Astrocyte (in vitro differentiated cells and primary cell): Measurements from ENCODE around the gene KIAA1328. TPM values are rescaled to one million over a fixed set of nuclear protein-coding genes. Genes with fewer than 3 reads are reported as not detected.

Experiments
- DNase-seq: peaks from one replicate; pipeline ENCODE4 v3.0.0-alpha.2; 2010; ENCODE audit warnings: low read depth
- FAIRE-seq: peaks from 2 replicates; lab custom pipeline; 2011; peaks lifted over from hg19 to GRCh38; lab: Jason Lieb, UNC
- H2AFZ ChIP-seq: 2 replicates; pipeline ENCODE4 v1.6.0; 2012; ENCODE audit warnings: low read depth, low read length, inconsistent platforms
- H3K27ac ChIP-seq: 2 replicates; pipeline ENCODE4 v1.5.1; 2011; ENCODE audit warnings: low read depth, low read length, inconsistent platforms
- H3K27me3 ChIP-seq: 2 replicates; pipeline ENCODE4 v1.6.0; 2011; ENCODE audit warnings: low read length, inconsistent platforms; ENCODE audit not compliant: insufficient read depth
- H3K36me3 ChIP-seq: 2 replicates; pipeline ENCODE4 v1.5.1; 2011; ENCODE audit warnings: low read length, inconsistent platforms; ENCODE audit not compliant: insufficient read depth
- H3K4me1 ChIP-seq: 2 replicates; pipeline ENCODE4 v1.5.1; 2011; ENCODE audit warnings: low read length, inconsistent platforms; ENCODE audit not compliant: insufficient read depth
- H3K4me2 ChIP-seq: 2 replicates; pipeline ENCODE4 v1.6.0; 2012; ENCODE audit warnings: low read length, inconsistent platforms
- H3K4me3 ChIP-seq: 2 replicates; pipeline ENCODE4 v1.5.1; 2011; ENCODE audit warnings: low read depth, mild to moderate bottlenecking, low read length, inconsistent platforms; ENCODE audit not compliant: insufficient read depth
- H3K79me2 ChIP-seq: 2 replicates; pipeline ENCODE4 v1.6.0; 2012; ENCODE audit warnings: mild to moderate bottlenecking, low read length, inconsistent platforms; ENCODE audit not compliant: insufficient read depth
- H3K9ac ChIP-seq: 2 replicates; pipeline ENCODE4 v1.6.0; 2012; ENCODE audit warnings: mild to moderate bottlenecking, low read length, inconsistent platforms
- H3K9me3 ChIP-seq: 2 replicates; pipeline ENCODE4 v1.5.1; 2012; ENCODE audit warnings: low read depth, mild to moderate bottlenecking, low read length, inconsistent platforms; ENCODE audit not compliant: insufficient read depth
- H4K20me1 ChIP-seq: 2 replicates; pipeline ENCODE4 v1.6.0; 2012; ENCODE audit warnings: low read length, inconsistent platforms; ENCODE audit not compliant: insufficient read depth
- H3K27ac Mint-ChIP-seq: one replicate; pipeline ENCODE4 v1.8.0; 2021; ENCODE audit warnings: mild to moderate bottlenecking, mixed read lengths; ENCODE audit not compliant: unreplicated experiment
- H3K27me3 Mint-ChIP-seq: one replicate; pipeline ENCODE4 v1.8.0; 2021; ENCODE audit warnings: low read depth, mixed read lengths; ENCODE audit not compliant: unreplicated experiment
- H3K36me3 Mint-ChIP-seq: one replicate; pipeline ENCODE4 v1.8.0; 2021; ENCODE audit warnings: low read depth, mixed read lengths; ENCODE audit not compliant: unreplicated experiment
- H3K4me1 Mint-ChIP-seq: one replicate; pipeline ENCODE4 v1.8.0; 2021; ENCODE audit warnings: low read depth, mixed read lengths; ENCODE audit not compliant: unreplicated experiment
- H3K4me3 Mint-ChIP-seq: one replicate; pipeline ENCODE4 v1.8.0; 2021; ENCODE audit warnings: mild to moderate bottlenecking, moderate library complexity, mixed read lengths; ENCODE audit not compliant: unreplicated experiment
- H3K9me3 Mint-ChIP-seq: one replicate; pipeline ENCODE4 v1.8.0; 2021; ENCODE audit warnings: mild to moderate bottlenecking, mixed read lengths; ENCODE audit not compliant: unreplicated experiment
- EZH2 ChIP-seq: IDR thresholded peaks from 2 replicates; pipeline ENCODE4 v1.6.1; 2012; ENCODE audit warnings: mild to moderate bottlenecking, low read length, inconsistent platforms; ENCODE audit not compliant: insufficient read depth
- total RNA-seq: library from RNA; stranded (reverse); gene quantifications from 2 replicates; pipeline ENCODE4 v1.2.1, GENCODE V29; 2021
- TF ChIP-seq, protein P1 (sequence below): IDR thresholded peaks from 2 replicates; pipeline ENCODE4 v1.5.1; 2011; ENCODE audit warnings: low read depth, mild to moderate bottlenecking, inconsistent platforms, low read length, moderate library complexity; ENCODE audit not compliant: insufficient read depth

KIAA1328 gene
- total RNA-seq, 1 donor from 2014 or later: 3.7 TPM

DNA sequence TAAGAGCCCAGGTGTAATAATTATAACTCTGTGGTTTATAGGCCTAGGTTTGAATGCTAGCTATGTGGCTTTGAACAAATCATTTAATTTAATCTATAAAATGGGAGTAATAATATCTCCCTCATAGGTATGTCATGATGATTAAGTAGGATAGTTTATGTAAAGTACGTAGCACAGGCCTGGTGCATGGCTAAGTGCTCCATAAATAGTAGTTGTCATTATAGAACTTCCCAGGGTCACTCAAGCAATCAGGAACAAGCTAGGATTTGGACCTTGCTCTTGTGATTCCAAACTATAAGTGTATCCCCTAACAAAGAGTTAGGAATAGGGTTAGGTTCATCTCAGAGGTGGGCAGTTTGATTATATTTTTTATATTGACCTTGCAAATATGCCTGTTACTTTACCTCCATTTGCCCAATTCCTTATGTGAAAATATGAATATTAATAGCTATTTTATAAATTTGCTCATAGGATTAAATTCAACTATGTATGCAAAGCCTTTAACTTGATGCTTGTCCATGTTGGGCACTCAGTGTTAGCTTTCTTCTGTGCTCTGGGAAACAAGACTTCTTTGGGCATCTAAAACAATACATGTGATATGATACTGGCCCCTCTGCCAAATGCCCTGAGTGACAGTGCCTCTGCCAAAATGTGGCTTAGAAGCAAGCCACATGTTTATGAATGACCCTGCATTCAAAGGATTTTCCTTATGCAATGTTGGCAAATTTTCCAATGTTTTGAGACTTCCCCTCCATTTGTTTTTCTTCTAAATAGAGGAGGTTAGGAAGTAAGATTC, 353.6 kb downstream of the KIAA1328 start:
- Mint-ChIP-seq H3K4me1 (no peaks in the 10 kb centered on the region), H3K36me3 (no peaks in the 10 kb centered on the region), H3K27me3 (no peaks in the 10 kb centered on the region), H3K4me3 (no peak overlapping the region), H3K27ac (no peak overlapping the region), H3K9me3 (no peaks in the 10 kb centered on the region)
- no peaks in the 10 kb centered on the region for H4K20me1 ChIP-seq
- H3K79me2 ChIP-seq: no peaks in the 10 kb centered on the region
- no peaks in the 10 kb centered on the region for H3K4me1 ChIP-seq
- no peaks in the 10 kb centered on the region for H3K9me3 ChIP-seq
- FAIRE-seq (no peak), DNase-seq (no peak)
- no peaks in the 10 kb centered on the region for H3K27me3 ChIP-seq
- H3K9ac ChIP-seq: no peak overlapping the region
- no peak overlapping the region for H3K27ac ChIP-seq
- H3K4me2 ChIP-seq: no peak overlapping the region
- H3K4me3 ChIP-seq: no peak overlapping the region
- H2AFZ ChIP-seq: no peak overlapping the region
- no peak for TF ChIP-seq EZH2
- TF ChIP-seq, protein P1, sequence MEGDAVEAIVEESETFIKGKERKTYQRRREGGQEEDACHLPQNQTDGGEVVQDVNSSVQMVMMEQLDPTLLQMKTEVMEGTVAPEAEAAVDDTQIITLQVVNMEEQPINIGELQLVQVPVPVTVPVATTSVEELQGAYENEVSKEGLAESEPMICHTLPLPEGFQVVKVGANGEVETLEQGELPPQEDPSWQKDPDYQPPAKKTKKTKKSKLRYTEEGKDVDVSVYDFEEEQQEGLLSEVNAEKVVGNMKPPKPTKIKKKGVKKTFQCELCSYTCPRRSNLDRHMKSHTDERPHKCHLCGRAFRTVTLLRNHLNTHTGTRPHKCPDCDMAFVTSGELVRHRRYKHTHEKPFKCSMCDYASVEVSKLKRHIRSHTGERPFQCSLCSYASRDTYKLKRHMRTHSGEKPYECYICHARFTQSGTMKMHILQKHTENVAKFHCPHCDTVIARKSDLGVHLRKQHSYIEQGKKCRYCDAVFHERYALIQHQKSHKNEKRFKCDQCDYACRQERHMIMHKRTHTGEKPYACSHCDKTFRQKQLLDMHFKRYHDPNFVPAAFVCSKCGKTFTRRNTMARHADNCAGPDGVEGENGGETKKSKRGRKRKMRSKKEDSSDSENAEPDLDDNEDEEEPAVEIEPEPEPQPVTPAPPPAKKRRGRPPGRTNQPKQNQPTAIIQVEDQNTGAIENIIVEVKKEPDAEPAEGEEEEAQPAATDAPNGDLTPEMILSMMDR: no peak
- H3K36me3 ChIP-seq: no peaks in the 10 kb centered on the region

DNA sequence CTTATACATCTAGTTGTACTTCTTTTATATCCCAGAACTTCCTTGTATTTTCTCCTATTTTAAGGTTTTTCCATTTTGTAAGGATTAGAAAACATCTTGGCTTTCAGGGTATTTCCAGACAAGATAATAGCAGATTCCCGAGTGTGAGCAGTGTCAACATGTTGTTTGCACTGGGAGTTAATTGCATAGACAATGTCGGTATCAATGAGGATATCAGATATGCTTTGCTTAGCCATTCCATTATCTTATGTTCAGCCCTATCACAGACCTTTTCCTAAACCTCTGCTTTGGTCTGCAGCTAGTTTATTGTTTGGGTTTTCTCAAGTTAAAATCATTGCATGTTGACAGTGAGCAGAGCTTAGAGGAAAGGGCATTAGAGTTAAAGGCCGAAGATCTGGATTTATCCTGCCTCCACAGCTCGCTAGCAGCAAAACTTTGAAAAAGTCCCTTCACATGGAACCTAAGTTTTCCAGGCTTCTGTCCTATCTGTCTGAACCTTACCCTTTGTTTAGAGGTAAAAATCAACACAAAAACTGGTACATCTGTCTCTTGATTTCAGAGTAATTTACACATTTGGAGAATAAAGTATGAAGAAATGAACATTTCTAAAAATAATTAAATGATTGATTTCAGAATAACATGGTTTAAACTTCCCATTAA, 355.4 kb downstream of the KIAA1328 start:
- Histone ChIP-seq H4K20me1 (no peaks in the 10 kb centered on the region), H3K27me3 (no peaks in the 10 kb centered on the region), H3K27ac (no peak overlapping the region), H3K9me3 (no peaks in the 10 kb centered on the region), H3K79me2 (no peaks in the 10 kb centered on the region), H2AFZ (no peak overlapping the region), H3K4me2 (no peak overlapping the region), H3K36me3 (no peaks in the 10 kb centered on the region), H3K4me1 (no peaks in the 10 kb centered on the region), H3K9ac (no peak overlapping the region), H3K4me3 (no peak overlapping the region)
- no peaks in the 10 kb centered on the region for H3K27me3 Mint-ChIP-seq
- H3K27ac Mint-ChIP-seq: no peak overlapping the region
- DNase-seq (no peak), FAIRE-seq (no peak)
- H3K4me1 Mint-ChIP-seq: no peaks in the 10 kb centered on the region
- no peak overlapping the region for H3K4me3 Mint-ChIP-seq
- TF ChIP-seq, protein P1: no peak
- TF ChIP-seq EZH2: no peak
- no peaks in the 10 kb centered on the region for H3K36me3 Mint-ChIP-seq
- H3K9me3 Mint-ChIP-seq: no peaks in the 10 kb centered on the region
